ENCODE measurements around the gene ZNF362. TPM values are rescaled to one million over a fixed set of nuclear protein-coding genes. Genes with fewer than 3 reads are reported as not detected.

Gene ZNF362
- total RNA-seq, 1 donor from 2014 or later: 10.9 TPM

- no peak overlapping the region for H2AFZ ChIP-seq (replicated peaks)
- H3K27ac ChIP-seq: no peak overlapping the region
- no peak overlapping the region for H3K4me2 ChIP-seq
- no peaks in the 10 kb centered on the region for H3K79me2 ChIP-seq (ENCODE audit: low read depth)
- no peak overlapping the region for H3K4me3 ChIP-seq
- H3F3A ChIP-seq (ENCODE audit: low read depth): no peaks in the 10 kb centered on the region
- no peaks in the 10 kb centered on the region for H3K27me3 ChIP-seq
- Mint-ChIP-seq H3K27ac (no peak overlapping the region), H3K4me3 (no peak overlapping the region), H3K27me3 (ENCODE audit: insufficient read depth, low read depth) (peaks cover 14% of the 10 kb centered on the region), H3K36me3 (no peaks in the 10 kb centered on the region), H3K9me3 (peaks cover 20% of the 10 kb centered on the region), H3K4me1 (peaks cover 9% of the 10 kb centered on the region)
- no peaks in the 10 kb centered on the region for H3K36me3 ChIP-seq
- H4K20me1 ChIP-seq (ENCODE audit: low read depth): no peaks in the 10 kb centered on the region
- DNase-seq (ENCODE audit: low spot score): no peak
- H3K4me1 ChIP-seq: no peaks in the 10 kb centered on the region
- no peak for TF ChIP-seq EZH2phosphoT487 (IDR thresholded peaks at IDR 0.05)
- TF ChIP-seq CTCF (IDR thresholded peaks at IDR 0.05): no peak
- TF ChIP-seq EZH2 (IDR thresholded peaks at IDR 0.05): no peak
- no peak overlapping the region for H3K9ac ChIP-seq
- no peaks in the 10 kb centered on the region for H3K9me3 ChIP-seq (ENCODE audit: low read depth)
These were observed 32.1 kb upstream of the ZNF362 start for GRCh38 chr1:33224166-33224707.

- H3F3A ChIP-seq (ENCODE audit: low read depth): peaks cover 5% of the 10 kb centered on the region
- H3K4me1 Mint-ChIP-seq: peaks cover 6% of the 10 kb centered on the region
- peaks cover 20% of the 10 kb centered on the region for H3K9me3 Mint-ChIP-seq
- H3K27ac ChIP-seq: no peak overlapping the region
- no peaks in the 10 kb centered on the region for H4K20me1 ChIP-seq (ENCODE audit: low read depth)
- no peak overlapping the region for H3K4me2 ChIP-seq
- H3K4me3 Mint-ChIP-seq: no peak overlapping the region
- no peaks in the 10 kb centered on the region for H3K9me3 ChIP-seq (ENCODE audit: low read depth)
- no peaks in the 10 kb centered on the region for H3K36me3 Mint-ChIP-seq
- no peak for DNase-seq (ENCODE audit: low spot score)
- no peaks in the 10 kb centered on the region for H3K79me2 ChIP-seq (ENCODE audit: low read depth)
- no peak for TF ChIP-seq CTCF (IDR thresholded peaks at IDR 0.05)
- TF ChIP-seq EZH2phosphoT487 (IDR thresholded peaks at IDR 0.05): no peak
- no peak for TF ChIP-seq EZH2 (IDR thresholded peaks at IDR 0.05)
- H3K27ac Mint-ChIP-seq: no peak overlapping the region
- no peak overlapping the region for H2AFZ ChIP-seq (replicated peaks)
- peaks cover 3% of the 10 kb centered on the region for H3K4me1 ChIP-seq
- H3K9ac ChIP-seq: no peak overlapping the region
- no peaks in the 10 kb centered on the region for H3K36me3 ChIP-seq
- no peak overlapping the region for H3K4me3 ChIP-seq
- no peaks in the 10 kb centered on the region for H3K27me3 ChIP-seq
- H3K27me3 Mint-ChIP-seq (ENCODE audit: insufficient read depth, low read depth): peaks cover 6% of the 10 kb centered on the region
These were observed 30.7 kb upstream of the ZNF362 start for GRCh38 chr1:33225586-33225985.

- Histone ChIP-seq H3K4me3 (no peak overlapping the region), H3K4me2 (no peak overlapping the region), H2AFZ (replicated peaks) (no peak overlapping the region), H3K9ac (no peak overlapping the region), H3K9me3 (ENCODE audit: low read depth) (no peaks in the 10 kb centered on the region), H3K27ac (no peak overlapping the region), H3K36me3 (no peaks in the 10 kb centered on the region), H3K79me2 (ENCODE audit: low read depth) (no peaks in the 10 kb centered on the region), H3F3A (ENCODE audit: low read depth) (peaks cover 10% of the 10 kb centered on the region), H4K20me1 (ENCODE audit: low read depth) (no peaks in the 10 kb centered on the region), H3K27me3 (no peaks in the 10 kb centered on the region), H3K4me1 (peaks cover 10% of the 10 kb centered on the region)
- peaks cover 2% of the 10 kb centered on the region for H3K27me3 Mint-ChIP-seq (ENCODE audit: insufficient read depth, low read depth)
- H3K27ac Mint-ChIP-seq: no peak overlapping the region
- peaks cover 12% of the 10 kb centered on the region for H3K9me3 Mint-ChIP-seq
- peaks cover 4% of the 10 kb centered on the region for H3K4me1 Mint-ChIP-seq
- no peak overlapping the region for H3K4me3 Mint-ChIP-seq
- no peaks in the 10 kb centered on the region for H3K36me3 Mint-ChIP-seq
- no peak for TF ChIP-seq EZH2phosphoT487 (IDR thresholded peaks at IDR 0.05)
- TF ChIP-seq CTCF (IDR thresholded peaks at IDR 0.05): no peak
- TF ChIP-seq EZH2 (IDR thresholded peaks at IDR 0.05): no peak
- no peak for DNase-seq (ENCODE audit: low spot score)
These were observed 27.3 kb upstream of the ZNF362 start for GRCh38 chr1:33228935-33229487.

Data from neural progenitor cell (in vitro differentiated cells).